HG03196 (cell line): ENCODE results near the gene LONP2.
"Not testable (repeated sequence)": the region's sequence is repeated elsewhere in the genome, so short reads cannot be mapped to it uniquely, and the experiment has no call there.

ENCODE experiments used
- ATAC-seq: cut with Tn5 transposase; IDR thresholded peaks from one replicate; pipeline ENCODE4 v1.9.1; 2021; ENCODE audit not compliant: unreplicated experiment

Gene LONP2

DNA sequence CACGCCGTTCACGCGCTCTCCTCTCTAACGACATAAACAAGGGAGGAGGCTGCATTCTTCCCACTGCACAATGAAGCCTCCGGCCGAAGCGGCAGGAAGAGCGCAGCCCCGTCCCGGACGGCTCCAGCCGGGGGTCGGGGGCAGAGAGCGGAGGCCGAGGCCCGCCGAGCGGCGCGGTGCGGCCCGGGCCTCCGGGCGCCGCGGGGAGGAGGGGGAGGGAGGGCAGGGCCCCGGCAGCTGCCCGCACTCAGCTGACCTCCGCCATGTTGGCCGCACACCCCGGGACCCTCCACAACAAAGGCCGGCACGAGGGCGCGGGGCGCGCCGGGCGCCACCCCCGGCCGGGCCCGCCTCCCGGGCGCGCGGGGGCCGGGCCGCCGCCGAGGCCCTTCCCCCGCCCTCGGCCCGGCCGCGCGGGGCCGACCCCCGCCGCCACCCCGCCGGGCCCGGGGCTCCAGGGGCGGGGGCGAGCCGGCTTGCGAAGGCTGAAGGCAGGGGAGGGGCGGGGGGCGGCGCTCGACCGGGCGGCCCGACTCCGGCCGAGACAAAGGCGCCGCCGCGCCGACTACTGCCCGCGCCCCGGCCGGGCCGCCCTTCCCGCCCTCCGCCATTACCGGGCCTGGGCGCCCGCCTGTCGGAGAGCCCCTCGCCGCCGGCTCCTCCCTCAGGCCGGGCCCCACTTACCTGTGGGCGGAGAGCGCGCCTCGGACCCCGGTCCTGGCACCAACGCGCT lies 140.6 kb downstream of the LONP2 start:
- ATAC-seq = peak; percentile 42

GRCh38 chr16:48385253-48386150 lies 141.4 kb downstream of the LONP2 start, which contains the start of gene SIAH1:
SIAH1 (minus strand) TSS chr16:48385413; CDS start chr16:48362428, 22,985 bp downstream.
- ATAC-seq = peak; percentile 71

GRCh38 chr16:48386559-48387312 lies 142.6 kb downstream of the LONP2 start:
- no peak for ATAC-seq

DNA sequence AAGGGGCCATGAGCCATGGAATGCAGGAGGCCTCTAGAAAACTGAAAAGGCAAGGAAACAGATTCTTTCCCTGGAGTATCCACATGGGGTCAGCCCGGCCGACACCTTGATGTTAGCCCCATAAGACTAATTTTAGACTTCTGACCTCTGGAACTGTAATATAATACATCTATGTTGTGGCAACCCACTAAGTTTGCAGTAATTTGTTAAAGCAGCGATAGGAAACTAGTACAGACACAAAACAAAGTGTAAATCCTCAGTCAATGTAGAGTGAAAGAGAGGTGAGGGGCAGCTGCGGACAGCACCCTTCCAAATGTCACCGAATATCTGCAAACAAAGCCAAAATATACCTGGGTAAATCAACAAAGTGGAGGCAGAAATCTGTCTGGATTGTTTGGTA lies 148.3 kb downstream of the LONP2 start:
- ATAC-seq = no peak

GRCh38 chr16:48393485-48394354 lies 149.6 kb downstream of the LONP2 start:
- ATAC-seq = no peak

GRCh38 chr16:48394355-48394703 lies 150.2 kb downstream of the LONP2 start:
- no peak for ATAC-seq

DNA sequence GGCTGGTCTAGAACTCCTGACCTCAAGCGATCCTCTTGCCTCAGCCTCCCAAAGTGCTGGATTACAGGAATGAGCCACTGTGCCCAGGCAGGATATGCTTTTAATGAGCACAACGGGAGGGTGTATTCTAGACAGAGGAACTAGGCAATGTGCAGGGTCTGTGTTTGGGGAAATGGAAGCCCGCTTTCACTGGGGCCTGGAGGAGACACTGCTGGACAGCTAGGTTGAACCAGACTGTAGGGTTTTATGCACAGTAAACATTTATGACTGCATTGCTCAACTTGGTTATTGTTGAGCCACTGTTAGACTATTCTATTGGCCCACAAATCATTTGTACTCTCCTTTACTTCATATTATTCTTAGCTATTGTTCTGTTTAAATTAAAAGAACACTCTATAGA lies 151.3 kb downstream of the LONP2 start:
- no peak for ATAC-seq

DNA sequence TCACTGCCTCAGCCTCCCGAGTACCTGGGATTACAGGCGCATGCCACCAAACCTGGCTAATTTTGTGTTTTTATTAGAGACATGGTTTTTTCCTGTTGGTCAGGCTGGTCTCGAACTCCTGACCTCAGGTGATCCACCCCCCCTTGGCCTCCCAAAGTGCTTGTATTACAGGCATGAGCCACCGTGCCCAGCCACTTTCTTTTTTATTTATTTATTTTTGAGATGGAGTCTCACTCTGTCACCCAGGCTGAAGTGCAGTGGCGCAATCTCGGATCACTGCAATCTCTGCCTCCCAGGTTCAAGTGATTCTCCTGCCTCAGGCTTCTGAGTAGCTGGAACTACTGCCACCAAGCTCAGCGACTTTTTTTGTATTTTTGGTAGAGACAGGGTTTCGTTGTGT lies 158.4 kb downstream of the LONP2 start:
- not testable (repeated sequence) for ATAC-seq

DNA sequence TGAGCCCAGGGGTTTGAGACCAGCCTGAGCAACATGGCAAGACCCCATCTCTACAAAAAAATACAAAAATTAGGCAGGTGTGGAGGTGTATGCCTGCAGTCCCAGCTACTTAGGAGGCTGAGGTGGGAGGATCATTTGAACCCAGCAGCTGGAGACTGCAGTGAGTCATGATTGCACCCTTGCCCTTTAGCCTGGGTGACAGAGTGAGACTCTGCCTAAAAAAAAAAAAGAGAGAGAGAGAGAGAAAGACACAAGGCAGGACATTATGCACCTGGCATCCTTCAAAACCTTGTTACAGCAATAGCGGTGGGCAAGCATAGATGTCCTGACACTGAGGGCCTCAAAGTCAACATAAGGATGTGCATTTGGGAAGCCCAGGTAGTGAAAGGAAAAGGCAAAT lies 161.1 kb downstream of the LONP2 start:
- ATAC-seq = no peak

DNA sequence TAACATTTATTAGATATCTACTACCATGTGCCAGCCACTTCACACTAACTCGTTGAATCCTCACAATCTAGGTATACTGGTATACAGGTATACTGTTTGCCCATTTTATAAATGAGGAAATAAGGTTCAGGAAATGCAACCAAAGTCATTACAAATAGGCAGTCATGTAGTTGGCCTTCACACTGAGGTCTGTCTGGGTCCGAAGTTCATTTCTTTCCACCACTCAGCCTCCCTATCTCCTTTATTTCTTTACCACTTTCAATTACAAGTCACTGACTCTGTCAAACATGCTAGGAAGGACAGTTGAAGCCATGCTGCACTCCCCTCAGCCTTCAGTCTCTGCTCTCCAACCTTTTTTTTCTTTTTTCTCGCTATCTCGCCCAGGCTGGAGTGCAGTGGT lies 161.8 kb downstream of the LONP2 start:
- ATAC-seq = no peak
